Peyer's patch (tissue), 4 donors: Measurements from ENCODE around the gene MKNK1.

Experiments used
- POLR2A ChIP-seq, 2 donors: fragments of 450-650 bp; IDR thresholded peaks; one replicate each; pipeline ENCODE4 v1.5.1; 2017; ENCODE audit warnings: antibody characterized with exemption in 2 of 2, mild to moderate bottlenecking in 2 of 2, moderate library complexity in 2 of 2
- TF ChIP-seq, protein P1 (sequence below), 6 experiments: fragments of 450-650 bp in 4 of 6; fragments of 200-600 bp in 2 of 6; sonication (generic) in 1 of 6; IDR thresholded peaks; one replicate each; pipeline ENCODE4 v1.5.1; 2017 to 2019; ENCODE audit warnings: antibody characterized with exemption in 6 of 6, mild to moderate bottlenecking in 3 of 6, moderate library complexity in 1 of 6

DNA sequence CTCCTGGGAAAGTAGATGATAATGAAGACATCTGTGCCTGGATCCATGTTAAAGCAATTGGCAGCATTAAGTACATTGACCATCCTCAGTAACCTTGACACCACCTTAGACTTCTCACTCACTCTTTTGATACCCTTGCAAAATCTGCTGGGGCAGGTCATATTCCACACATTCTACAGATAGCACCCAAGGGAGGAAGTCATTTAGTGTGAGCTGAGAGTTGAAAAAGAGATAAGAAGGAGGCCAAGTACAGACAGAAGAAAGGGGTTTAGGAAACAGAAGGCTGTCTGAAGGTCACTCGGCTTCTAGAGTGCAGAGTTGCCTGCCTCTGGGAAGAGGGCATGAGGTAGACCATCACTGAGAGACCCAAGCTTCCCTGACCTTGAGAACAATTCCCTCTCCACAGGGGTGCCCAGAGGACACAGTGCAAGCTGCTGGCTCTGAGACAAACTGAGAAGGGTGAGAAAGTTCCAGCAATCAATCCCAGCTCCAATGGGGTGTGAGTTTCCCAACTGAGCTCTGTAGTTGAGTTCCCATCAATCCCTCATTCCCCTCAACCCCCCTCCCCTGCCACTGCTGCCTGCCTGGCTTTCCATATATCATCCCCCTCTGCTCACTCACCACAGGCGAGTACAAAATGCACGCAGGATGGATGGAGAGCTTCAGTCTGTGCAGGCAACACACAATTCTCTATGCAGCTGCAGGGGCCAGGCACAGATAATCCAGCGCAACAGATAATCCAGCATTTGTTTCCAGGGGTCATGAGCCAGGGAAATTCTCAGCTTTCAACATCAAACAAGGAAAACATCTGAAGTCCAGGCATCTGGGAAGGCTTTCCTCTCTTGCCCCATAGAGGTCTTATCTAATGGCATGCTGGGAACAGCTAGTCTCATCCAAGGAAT, 19.9 kb upstream of the MKNK1 start:
- TF ChIP-seq, protein P1, sequence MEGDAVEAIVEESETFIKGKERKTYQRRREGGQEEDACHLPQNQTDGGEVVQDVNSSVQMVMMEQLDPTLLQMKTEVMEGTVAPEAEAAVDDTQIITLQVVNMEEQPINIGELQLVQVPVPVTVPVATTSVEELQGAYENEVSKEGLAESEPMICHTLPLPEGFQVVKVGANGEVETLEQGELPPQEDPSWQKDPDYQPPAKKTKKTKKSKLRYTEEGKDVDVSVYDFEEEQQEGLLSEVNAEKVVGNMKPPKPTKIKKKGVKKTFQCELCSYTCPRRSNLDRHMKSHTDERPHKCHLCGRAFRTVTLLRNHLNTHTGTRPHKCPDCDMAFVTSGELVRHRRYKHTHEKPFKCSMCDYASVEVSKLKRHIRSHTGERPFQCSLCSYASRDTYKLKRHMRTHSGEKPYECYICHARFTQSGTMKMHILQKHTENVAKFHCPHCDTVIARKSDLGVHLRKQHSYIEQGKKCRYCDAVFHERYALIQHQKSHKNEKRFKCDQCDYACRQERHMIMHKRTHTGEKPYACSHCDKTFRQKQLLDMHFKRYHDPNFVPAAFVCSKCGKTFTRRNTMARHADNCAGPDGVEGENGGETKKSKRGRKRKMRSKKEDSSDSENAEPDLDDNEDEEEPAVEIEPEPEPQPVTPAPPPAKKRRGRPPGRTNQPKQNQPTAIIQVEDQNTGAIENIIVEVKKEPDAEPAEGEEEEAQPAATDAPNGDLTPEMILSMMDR (IDR thresholded peaks at IDR 0.05) = no peak
- TF ChIP-seq POLR2A (IDR thresholded peaks at IDR 0.05) = no peak
